ENCODE measurements around the gene CBFA2T2. TPM values are rescaled to one million over a fixed set of nuclear protein-coding genes. Genes with fewer than 3 reads are reported as not detected.
"Not testable (repeated sequence)": the region's sequence is repeated elsewhere in the genome, so short reads cannot be mapped to it uniquely, and the experiment has no call there.

CBFA2T2 gene
- total RNA-seq, 4 donors from 2014 or later: 31.2 to 51.3 (median 37.8) TPM

- H3K36me3 ChIP-seq: no peaks in the 10 kb centered on the region
- H3K4me3 ChIP-seq: no peak overlapping the region
- no peak for DNase-seq
- no peaks in the 10 kb centered on the region for H3K9me3 ChIP-seq
- no peaks in the 10 kb centered on the region for H3K4me1 ChIP-seq
- H3K27ac ChIP-seq: no peak overlapping the region
- H3K27me3 ChIP-seq: no peaks in the 10 kb centered on the region
- TF ChIP-seq POLR2A (IDR thresholded peaks at IDR 0.05) (no peak), CTCF (IDR thresholded peaks at IDR 0.05) (no peak)
These were observed 30.3 kb upstream of the CBFA2T2 start for GRCh38 chr20:33459599-33459998.

DNA sequence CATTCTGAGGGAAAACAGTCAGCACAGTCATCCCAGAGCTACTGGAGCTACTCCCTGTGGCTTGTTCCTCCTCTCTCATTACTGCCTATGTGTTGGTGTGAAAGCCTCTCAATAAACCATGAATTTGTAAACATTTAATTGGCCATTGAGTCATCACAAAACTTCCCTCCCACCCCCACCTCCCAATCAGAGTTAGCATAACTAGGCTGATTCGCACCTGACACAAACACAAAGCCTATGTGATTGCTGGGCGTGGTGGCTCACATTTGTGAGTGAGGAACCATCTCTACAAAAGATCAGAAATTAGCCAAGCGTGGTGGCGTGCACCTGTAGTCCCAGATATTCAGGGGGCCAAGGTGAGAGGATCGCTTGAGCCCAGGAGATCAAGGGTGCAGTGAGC lies 29.2 kb upstream of the CBFA2T2 start:
- no peak for DNase-seq
- Histone ChIP-seq H3K4me1 (peaks cover 0 to 3% (median 0%) of the 10 kb centered on the region in 4 donors), H3K27ac (no peak overlapping the region), H3K4me3 (no peak overlapping the region), H3K36me3 (no peaks in the 10 kb centered on the region), H3K9me3 (no peaks in the 10 kb centered on the region), H3K27me3 (no peaks in the 10 kb centered on the region)
- no peak for TF ChIP-seq POLR2A (IDR thresholded peaks at IDR 0.05)
- TF ChIP-seq CTCF (IDR thresholded peaks at IDR 0.05): no peak

GRCh38 chr20:33463332-33464101 lies 26.4 kb upstream of the CBFA2T2 start:
- Histone ChIP-seq H3K4me1 (peaks cover 0 to 5% (median 0%) of the 10 kb centered on the region in 4 donors), H3K27ac (no peak overlapping the region), H3K4me3 (no peak overlapping the region), H3K27me3 (no peaks in the 10 kb centered on the region), H3K9me3 (no peaks in the 10 kb centered on the region), H3K36me3 (no peaks in the 10 kb centered on the region)
- TF ChIP-seq CTCF (IDR thresholded peaks at IDR 0.05): no peak
- TF ChIP-seq POLR2A (IDR thresholded peaks at IDR 0.05): no peak
- no peak for DNase-seq

DNA sequence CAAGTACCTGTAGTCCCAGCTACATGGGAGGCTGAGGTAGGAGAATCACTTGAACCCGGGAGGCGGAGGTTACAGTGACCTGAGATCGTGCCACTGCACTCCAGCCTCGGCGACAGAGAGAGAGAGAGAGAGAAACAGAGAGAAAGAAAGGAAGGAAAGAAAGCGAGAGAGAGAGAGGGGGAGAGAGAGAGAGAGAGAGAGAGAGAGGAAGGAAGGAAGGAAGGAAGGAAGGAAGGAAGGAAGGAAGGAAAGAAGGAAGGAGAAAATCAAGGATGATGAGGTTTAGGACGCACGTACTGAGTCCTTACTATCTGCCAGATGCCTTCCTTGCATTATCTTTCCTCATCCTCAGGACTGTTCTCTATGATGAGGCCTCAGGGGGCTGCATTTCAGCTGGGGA lies 25.1 kb upstream of the CBFA2T2 start:
- DNase-seq, H3K27ac ChIP-seq, H3K9me3 ChIP-seq, H3K36me3 ChIP-seq, H3K4me1 ChIP-seq, H3K27me3 ChIP-seq, H3K4me3 ChIP-seq: not testable (repeated sequence)

DNA sequence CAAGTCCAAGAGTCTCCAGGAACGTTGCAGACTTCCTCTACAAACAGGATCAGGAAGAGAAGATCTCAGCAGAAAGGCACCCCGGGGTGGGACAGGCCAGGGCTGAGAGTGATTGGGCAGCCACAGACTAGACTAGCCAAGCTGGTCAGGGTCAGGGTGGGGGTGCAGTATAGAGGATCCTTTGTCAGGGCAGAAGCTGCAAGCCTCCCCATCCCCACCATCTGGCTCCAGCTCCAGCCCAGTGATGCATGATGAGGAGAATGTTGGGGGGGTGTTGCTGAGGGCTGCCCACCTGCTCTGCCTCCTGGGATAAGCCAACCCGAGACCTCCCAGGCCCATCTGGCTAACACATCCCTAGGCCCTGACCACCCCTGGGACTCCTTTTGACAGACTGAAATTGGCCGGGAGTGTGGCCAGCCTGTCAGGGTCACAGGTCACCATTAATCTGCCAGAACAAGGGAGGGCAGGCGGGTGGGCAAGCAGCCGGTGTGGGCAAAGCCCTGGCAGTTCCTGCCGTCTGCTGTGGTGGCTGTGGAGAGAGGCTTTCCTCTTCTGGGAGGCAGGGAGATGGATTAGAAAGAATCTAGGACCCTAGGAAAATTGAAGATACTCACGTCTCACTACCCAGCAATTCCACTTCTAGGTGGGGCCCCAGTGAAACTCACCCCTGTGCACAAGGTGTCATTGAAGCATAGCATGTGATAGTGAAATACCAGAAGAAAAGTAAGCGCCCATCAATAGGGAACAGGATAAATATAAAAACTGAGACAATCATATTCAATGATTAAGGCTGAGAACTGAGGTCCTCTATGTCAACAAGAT lies 24.2 kb upstream of the CBFA2T2 start:
- no peak for TF ChIP-seq CTCF (IDR thresholded peaks at IDR 0.05)
- TF ChIP-seq POLR2A (IDR thresholded peaks at IDR 0.05): no peak
- no peaks in the 10 kb centered on the region for H3K36me3 ChIP-seq
- no peak overlapping the region for H3K4me3 ChIP-seq
- peaks cover 0 to 7% (median 4%) of the 10 kb centered on the region in 4 donors for H3K4me1 ChIP-seq
- no peaks in the 10 kb centered on the region for H3K9me3 ChIP-seq
- no peak for DNase-seq
- no peak overlapping the region for H3K27ac ChIP-seq
- no peaks in the 10 kb centered on the region for H3K27me3 ChIP-seq

DNA sequence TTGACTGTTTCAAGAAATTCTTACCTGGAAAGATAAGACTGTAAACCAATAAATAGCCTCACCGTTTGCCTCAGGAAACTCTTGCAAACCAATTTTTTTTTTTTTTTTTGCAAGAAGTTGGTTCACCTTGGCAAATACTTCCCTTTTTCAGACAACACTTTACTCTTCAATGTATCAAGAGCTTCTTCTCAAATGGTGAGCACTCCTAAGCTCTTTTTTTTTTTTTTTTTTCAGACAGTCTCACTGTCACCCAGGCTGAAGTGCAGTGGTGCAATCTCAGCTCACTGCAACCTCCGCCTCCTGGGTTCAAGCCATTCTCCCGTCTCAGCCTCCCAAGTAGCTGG lies 23.6 kb upstream of the CBFA2T2 start:
- Histone ChIP-seq H3K36me3 (no peaks in the 10 kb centered on the region), H3K27ac (no peak overlapping the region), H3K4me1 (peaks cover 0 to 7% (median 4%) of the 10 kb centered on the region in 4 donors), H3K27me3 (no peaks in the 10 kb centered on the region), H3K4me3 (no peak overlapping the region), H3K9me3 (no peaks in the 10 kb centered on the region)
- no peak for TF ChIP-seq CTCF (IDR thresholded peaks at IDR 0.05)
- no peak for TF ChIP-seq POLR2A (IDR thresholded peaks at IDR 0.05)
- DNase-seq: no peak
